Naive thymus-derived CD4-positive, alpha-beta T cell (primary cell): ENCODE results near the gene ZNF584. TPM values are rescaled to one million over a fixed set of nuclear protein-coding genes. Genes with fewer than 3 reads are reported as not detected.

Source experiments
- ATAC-seq: fragments of 150-1000 bp; cut with Tn5 transposase; 2 replicates; pipeline ENCODE4 v1.10.0; 2021; ENCODE audit warnings: mild to moderate bottlenecking, moderate library complexity
- CTCF ChIA-PET: fragments of 350-600 bp; sonication (Branson Sonifier 250); formaldehyde crosslinking; loops from one replicate; lab custom pipeline; 2021; ENCODE audit warnings: antibody characterized with exemption; lab: Charles Lee
- POLR2A ChIA-PET: fragments of 350-600 bp; sonication (Branson Sonifier 250); formaldehyde crosslinking; loops from one replicate; lab custom pipeline; 2021; ENCODE audit warnings: antibody characterized with exemption, inconsistent platforms; lab: Charles Lee
- DNase-seq, 9 donors: peaks; one replicate each; pipeline versions ENCODE4 v3.0.0 to v3.0.0-alpha.2; 2020 to 2022; ENCODE audit warnings: mixed read lengths in 1 of 9
- H3K27ac ChIP-seq: one replicate; pipeline ENCODE4 v1.7.0; 2013; ENCODE audit warnings: mild to moderate bottlenecking, low read depth, low read length, moderate library complexity
- H3K27me3 ChIP-seq, 2 donors: one replicate each; pipeline ENCODE4 v1.7.0; 2013; ENCODE audit warnings: low read length in 2 of 2, mild to moderate bottlenecking in 2 of 2, moderate library complexity in 2 of 2; ENCODE audit not compliant: control insufficient read depth in 2 of 2, insufficient read depth in 2 of 2
- H3K36me3 ChIP-seq, 3 experiments: 1 replicate in 2 of 3; 2 replicates in 1 of 3; pipeline ENCODE4 v1.7.0; 2013; ENCODE audit warnings: low read length in 3 of 3, mild to moderate bottlenecking in 3 of 3, moderate library complexity in 1 of 3; ENCODE audit not compliant: insufficient read depth in 3 of 3, control insufficient read depth in 2 of 3
- H3K4me1 ChIP-seq, 2 donors: one replicate each; pipeline ENCODE4 v1.7.0; 2013; ENCODE audit warnings: low read length in 2 of 2, mild to moderate bottlenecking in 2 of 2, moderate library complexity in 1 of 2; ENCODE audit not compliant: control insufficient read depth in 2 of 2, insufficient read depth in 2 of 2
- H3K4me3 ChIP-seq: 2 replicates; pipeline ENCODE4 v1.7.0; 2013; ENCODE audit warnings: mild to moderate bottlenecking, low read length
- H3K9me3 ChIP-seq, 3 experiments: 1 replicate in 2 of 3; 2 replicates in 1 of 3; pipeline ENCODE4 v1.7.0; 2013; ENCODE audit warnings: low read length in 3 of 3; ENCODE audit not compliant: control insufficient read depth in 2 of 3
- H3K27ac Mint-ChIP-seq, 9 donors: one replicate each; pipeline ENCODE4 v1.8.0; 2020 to 2022; ENCODE audit warnings: mixed read lengths in 9 of 9, mild to moderate bottlenecking in 8 of 9, moderate library complexity in 5 of 9, inconsistent platforms in 2 of 9
- H3K27me3 Mint-ChIP-seq, 5 donors: one replicate each; pipeline ENCODE4 v1.8.0; 2021 to 2022; ENCODE audit warnings: mixed read lengths in 5 of 5, mild to moderate bottlenecking in 1 of 5
- H3K36me3 Mint-ChIP-seq, 5 donors: one replicate each; pipeline ENCODE4 v1.8.0; 2020 to 2022; ENCODE audit warnings: mixed read lengths in 5 of 5, mild to moderate bottlenecking in 3 of 5, inconsistent platforms in 1 of 5
- H3K4me1 Mint-ChIP-seq, 7 donors: one replicate each; pipeline ENCODE4 v1.8.0; 2020 to 2022; ENCODE audit warnings: mixed read lengths in 7 of 7, mild to moderate bottlenecking in 3 of 7, inconsistent platforms in 1 of 7
- H3K4me3 Mint-ChIP-seq, 10 donors: one replicate each; pipeline ENCODE4 v1.8.0; 2020 to 2022; ENCODE audit warnings: mild to moderate bottlenecking in 10 of 10, mixed read lengths in 10 of 10, moderate library complexity in 6 of 10, inconsistent platforms in 2 of 10
- H3K9me3 Mint-ChIP-seq, 11 donors: one replicate each; pipeline ENCODE4 v1.8.0; 2020 to 2022; ENCODE audit warnings: mixed read lengths in 11 of 11, mild to moderate bottlenecking in 4 of 11, inconsistent platforms in 1 of 11, moderate library complexity in 1 of 11
- intact Hi-C, 2 donors: fragments of 100-400 bp; cut with micrococcal nuclease; formaldehyde crosslinking; loops; one replicate each; pipeline ENCODE4 v1.15.1; 2023
- polyA plus RNA-seq, 2 donors: library from polyadenylated mRNA; unstranded; fragments of 300-500 nt; fragmentation: Illumina TruSeq; gene quantifications; one replicate each; pipeline ENCODE4 v1.2.3, GENCODE V29; 2021
- total RNA-seq, 6 experiments: library from RNA in 5 of 6; stranded (reverse) in 5 of 6; gene quantifications; 1 replicate in 5 of 6; 2 replicates in 1 of 6; pipeline ENCODE4 v1.2.3 and lab custom pipeline; 2021 to 2026

Gene ZNF584
- total and polyA plus RNA-seq, 7 experiments from 2014 or later, result 4.2 to 12.1 (median 7.0) TPM

GRCh38 chr19:58450856-58451357 is 42.5 kb downstream of the ZNF584 start:
- ChIA-PET POLR2A (interaction anchor here (0.6 to 1.2 kb wide), 7 partner anchors 8 to 601 kb away, joined by 3 to 5 read pairs (median 3); partner anchors contain the start of genes ZNF132, ZNF274 and ZNF584), CTCF (no interaction called here)
- peak; percentile 13 for ATAC-seq
- peaks cover 0 to 14% (median 12%) of the 10 kb centered on the region in 5 donors for H3K36me3 Mint-ChIP-seq
- Histone ChIP-seq H3K4me1 (peaks cover 0 to 4% of the 10 kb centered on the region in 2 donors), H3K9me3 (peaks cover 0 to 7% (median 0%) of the 10 kb centered on the region in 3 experiments), H3K36me3 (peaks cover 0 to 14% (median 0%) of the 10 kb centered on the region in 3 experiments), H3K4me3 (peak overlapping the region; percentile 63), H3K27ac (no peak overlapping the region), H3K27me3 (no peaks in the 10 kb centered on the region)
- peaks cover 8 to 26% (median 17%) of the 10 kb centered on the region in 5 donors for H3K27me3 Mint-ChIP-seq
- peaks cover 12 to 23% (median 19%) of the 10 kb centered on the region in 7 donors for H3K4me1 Mint-ChIP-seq
- intact Hi-C loops, result loop anchor here (1.0 to 5.0 kb wide), 18 partner anchors 11 to 1209 kb away; partner anchors contain the start of genes ZNF132 (in 2 of the 2), ZNF446 (in 2 of the 2), ZNF584 (in 2 of the 2) and ZNF837 (in 2 of the 2)
- peak overlapping the region in 8 of 9 donors; percentile 2 to 90 (median 71) for H3K27ac Mint-ChIP-seq
- no peak for DNase-seq
- peaks cover 0 to 19% (median 8%) of the 10 kb centered on the region in 11 donors for H3K9me3 Mint-ChIP-seq
- H3K4me3 Mint-ChIP-seq, result peak overlapping the region; percentile 85 to 98 (median 88)

DNA sequence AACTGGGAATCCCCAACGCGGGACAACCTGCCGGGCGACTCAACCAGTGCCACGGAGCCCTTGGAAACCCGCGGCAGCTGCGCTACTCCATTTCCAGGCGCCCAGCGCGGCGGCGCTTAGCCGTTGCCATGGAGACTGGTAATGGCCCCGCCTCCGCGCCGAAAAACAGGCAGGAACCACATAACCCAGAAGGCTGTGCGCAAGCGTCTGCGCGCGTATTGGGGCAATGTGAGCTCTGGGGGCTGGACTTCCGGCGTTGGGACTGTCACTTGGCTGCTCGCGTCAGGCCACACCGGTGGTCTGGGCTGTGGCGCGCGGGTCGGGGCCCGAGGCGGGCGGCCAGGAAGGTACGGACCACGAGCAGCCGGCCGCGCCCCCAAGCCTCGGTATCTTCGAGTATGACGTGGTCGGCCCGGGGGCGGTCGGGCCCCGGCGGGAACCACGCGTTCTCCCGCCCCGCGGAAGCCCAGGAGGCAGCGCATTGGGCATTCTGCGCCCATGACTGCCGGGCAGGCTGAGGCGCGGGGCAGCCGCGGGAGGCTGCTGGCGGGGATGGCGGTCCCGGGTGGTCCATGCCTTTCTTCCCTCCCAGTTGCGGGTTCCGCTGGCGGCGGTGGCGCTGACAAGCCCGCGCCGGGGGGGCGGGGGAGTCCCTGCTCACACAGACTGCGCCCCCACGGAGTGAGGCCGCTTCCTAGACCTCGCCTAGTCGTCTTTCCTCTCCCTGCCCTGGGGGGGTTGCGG is 43.1 kb downstream of the ZNF584 start, which contains the start of gene ZNF324B:
Gene ZNF324B (plus strand): TSS at position 265 of the 744 bp plus-strand sequence. CDS start 2,080 bp downstream, outside the sequence.
- peak within 1 kb of the TSS; percentile 63 for H3K4me3 ChIP-seq
- H3K27me3 ChIP-seq, result no peaks in the 10 kb centered on the region
- ATAC-seq (peak; percentile 99), DNase-seq (peak; percentile 90 to 97 (median 94))
- CTCF ChIA-PET, result interaction anchor here (0.6 kb wide), 1 partner anchor 14 kb away, joined by 3 read pairs; no protein-coding TSS in a partner anchor
- peaks cover 0 to 7% (median 0%) of the 10 kb centered on the region in 3 experiments for H3K9me3 ChIP-seq
- Mint-ChIP-seq H3K9me3 (peaks cover 0 to 19% (median 8%) of the 10 kb centered on the region in 11 donors), H3K4me1 (peaks cover 12 to 23% (median 19%) of the 10 kb centered on the region in 7 donors), H3K4me3 (peak within 1 kb of the TSS; percentile 85 to 98 (median 88)), H3K27me3 (peaks cover 8 to 26% (median 17%) of the 10 kb centered on the region in 5 donors), H3K27ac (peak within 1 kb of the TSS in 8 of 9 donors; percentile 2 to 90 (median 71)), H3K36me3 (peaks cover 0 to 17% (median 12%) of the 10 kb centered on the region in 5 donors)
- POLR2A ChIA-PET, result interaction anchor here (0.6 to 1.2 kb wide), 8 partner anchors 9 to 601 kb away, joined by 3 to 5 read pairs (median 3); partner anchors contain the start of genes ZNF132, ZNF274 and ZNF584
- intact Hi-C loops, result loop anchor here (1.0 to 5.0 kb wide), 18 partner anchors 11 to 1209 kb away; partner anchors contain the start of genes ZNF132 (in 2 of the 2), ZNF446 (in 2 of the 2), ZNF584 (in 2 of the 2) and ZNF837 (in 2 of the 2)
- H3K36me3 ChIP-seq, result peaks cover 0 to 20% (median 0%) of the 10 kb centered on the region in 3 experiments
- peaks cover 0 to 4% of the 10 kb centered on the region in 2 donors for H3K4me1 ChIP-seq
- peak within 1 kb of the TSS; percentile 81 for H3K27ac ChIP-seq

GRCh38 chr19:58453743-58454142 is 45.3 kb downstream of the ZNF584 start:
- H3K36me3 ChIP-seq, result peaks cover 0 to 27% (median 0%) of the 10 kb centered on the region in 3 experiments
- H3K4me1 ChIP-seq, result peaks cover 0 to 4% of the 10 kb centered on the region in 2 donors
- Mint-ChIP-seq H3K4me3 (peak overlapping the region in 5 of 10 donors; percentile 19 to 78 (median 27)), H3K27me3 (peaks cover 0 to 9% (median 5%) of the 10 kb centered on the region in 5 donors), H3K27ac (no peak overlapping the region), H3K36me3 (peaks cover 0 to 28% (median 15%) of the 10 kb centered on the region in 5 donors), H3K9me3 (peaks cover 0 to 8% (median 3%) of the 10 kb centered on the region in 11 donors), H3K4me1 (peaks cover 12 to 23% (median 19%) of the 10 kb centered on the region in 7 donors)
- no peaks in the 10 kb centered on the region for H3K27me3 ChIP-seq
- intact Hi-C loops, result loop anchor here (5.0 kb wide), 2 partner anchors 1171 to 1211 kb away; partner anchors contain the start of genes ZNF460 (in 1 of the 2) and ZNF805 (in 1 of the 2)
- H3K4me3 ChIP-seq, result no peak overlapping the region
- ChIA-PET POLR2A (interaction anchor here (0.9 to 1.5 kb wide), 3 partner anchors 14 to 109 kb away, joined by 3 read pairs; partner anchors contain the start of gene ZNF132), CTCF (interaction anchor here (0.6 to 1.0 kb wide), 2 partner anchors 12 to 68 kb away, joined by 3 read pairs; no protein-coding TSS in a partner anchor)
- no peak overlapping the region for H3K27ac ChIP-seq
- no peak for ATAC-seq
- DNase-seq, result no peak
- peaks cover 0 to 6% (median 0%) of the 10 kb centered on the region in 3 experiments for H3K9me3 ChIP-seq

GRCh38 chr19:58455306-58455705 is 46.9 kb downstream of the ZNF584 start:
- peaks cover 0 to 5% (median 0%) of the 10 kb centered on the region in 5 donors for H3K27me3 Mint-ChIP-seq
- no peak overlapping the region for H3K27ac Mint-ChIP-seq
- no peaks in the 10 kb centered on the region for H3K27me3 ChIP-seq
- H3K9me3 Mint-ChIP-seq, result peaks cover 0 to 2% (median 0%) of the 10 kb centered on the region in 11 donors
- CTCF ChIA-PET, result no interaction called here
- H3K9me3 ChIP-seq, result no peaks in the 10 kb centered on the region
- H3K27ac ChIP-seq, result no peak overlapping the region
- peak overlapping the region in 1 of 10 donors; percentile 44 for H3K4me3 Mint-ChIP-seq
- peaks cover 0 to 31% (median 18%) of the 10 kb centered on the region in 5 donors for H3K36me3 Mint-ChIP-seq
- ATAC-seq, result no peak
- H3K4me1 ChIP-seq, result peaks cover 0 to 4% of the 10 kb centered on the region in 2 donors
- H3K36me3 ChIP-seq, result peaks cover 0 to 27% (median 0%) of the 10 kb centered on the region in 3 experiments
- H3K4me1 Mint-ChIP-seq, result peaks cover 14 to 23% (median 19%) of the 10 kb centered on the region in 7 donors
- intact Hi-C loops, result no loop called here
- DNase-seq, result no peak
- H3K4me3 ChIP-seq, result no peak overlapping the region
- POLR2A ChIA-PET, result no interaction called here

DNA sequence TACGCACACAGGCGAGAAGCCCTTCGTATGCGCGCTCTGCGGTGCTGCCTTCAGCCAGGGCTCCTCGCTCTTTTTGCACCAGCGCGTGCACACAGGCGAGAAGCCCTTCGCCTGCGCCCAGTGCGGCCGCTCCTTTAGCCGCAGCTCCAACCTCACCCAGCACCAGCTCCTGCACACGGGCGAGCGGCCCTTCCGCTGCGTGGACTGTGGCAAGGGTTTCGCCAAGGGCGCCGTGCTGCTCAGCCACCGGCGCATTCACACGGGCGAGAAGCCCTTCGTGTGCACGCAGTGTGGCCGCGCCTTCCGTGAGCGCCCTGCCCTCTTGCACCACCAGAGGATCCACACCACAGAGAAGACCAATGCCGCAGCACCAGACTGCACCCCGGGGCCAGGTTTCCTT is 47.7 kb downstream of the ZNF584 start:
- Mint-ChIP-seq H3K27ac (no peak overlapping the region), H3K4me1 (peaks cover 8 to 16% (median 13%) of the 10 kb centered on the region in 7 donors), H3K36me3 (peaks cover 0 to 31% (median 18%) of the 10 kb centered on the region in 5 donors), H3K4me3 (no peak overlapping the region), H3K27me3 (peaks cover 0 to 2% (median 0%) of the 10 kb centered on the region in 5 donors), H3K9me3 (peaks cover 0 to 1% (median 0%) of the 10 kb centered on the region in 11 donors)
- Histone ChIP-seq H3K36me3 (peaks cover 0 to 27% (median 0%) of the 10 kb centered on the region in 3 experiments), H3K27ac (no peak overlapping the region), H3K27me3 (no peaks in the 10 kb centered on the region), H3K9me3 (no peaks in the 10 kb centered on the region), H3K4me3 (no peak overlapping the region), H3K4me1 (peaks cover 0 to under 1% of the 10 kb centered on the region in 2 donors)
- CTCF ChIA-PET, result no interaction called here
- DNase-seq (no peak), ATAC-seq (no peak)
- intact Hi-C loops, result no loop called here
- POLR2A ChIA-PET, result no interaction called here

GRCh38 chr19:58460039-58460438 is 51.6 kb downstream of the ZNF584 start:
- Mint-ChIP-seq H3K4me1 (peaks cover 0 to 2% (median 0%) of the 10 kb centered on the region in 7 donors), H3K27ac (no peak overlapping the region), H3K36me3 (peaks cover 0 to 21% (median 14%) of the 10 kb centered on the region in 5 donors), H3K27me3 (no peaks in the 10 kb centered on the region), H3K9me3 (no peaks in the 10 kb centered on the region), H3K4me3 (no peak overlapping the region)
- no peak overlapping the region for H3K4me3 ChIP-seq
- peaks cover 0 to 16% (median 0%) of the 10 kb centered on the region in 3 experiments for H3K36me3 ChIP-seq
- no peaks in the 10 kb centered on the region for H3K4me1 ChIP-seq
- POLR2A ChIA-PET, result interaction anchor here (1.2 kb wide), 1 partner anchor 97 kb away, joined by 3 read pairs; the partner anchor contains the start of gene ZNF497
- ATAC-seq, result no peak
- H3K9me3 ChIP-seq, result no peaks in the 10 kb centered on the region
- no peak overlapping the region for H3K27ac ChIP-seq
- H3K27me3 ChIP-seq, result no peaks in the 10 kb centered on the region
- intact Hi-C loops, result no loop called here
- no peak for DNase-seq
- CTCF ChIA-PET, result no interaction called here
